22Rv1 (cell line): ENCODE measurements around the gene FEN1.

Source experiments
- CTCF ChIP-seq: fragments of 450-650 bp; IDR thresholded peaks from 2 replicates; pipeline ENCODE4 v1.5.1; 2017; ENCODE audit warnings: mild to moderate bottlenecking
- ZFX ChIP-seq: fragments of 450-650 bp; IDR thresholded peaks from 2 replicates; pipeline ENCODE4 v1.6.1; 2017; ENCODE audit warnings: antibody characterized with exemption, borderline replicate concordance

- TF ChIP-seq CTCF (no peak), ZFX (no peak)
These were observed 37.1 kb downstream of the FEN1 start for GRCh38 chr11:61829806-61830205.
